ENCODE measurements around the gene AIF1L. TPM values are rescaled to one million over a fixed set of nuclear protein-coding genes. Genes with fewer than 3 reads are reported as not detected.

The AIF1L gene
- total and polyA plus RNA-seq, 4 donors: 0.61 to 1.8 (median 1.2) TPM

GRCh38 chr9:131125038-131125287 is 28.6 kb downstream of the AIF1L start:
- no peaks in the 10 kb centered on the region for H3K27me3 ChIP-seq (ENCODE audit: control insufficient read depth in 4 of 4, insufficient read depth in 4 of 4, low read length in 3 of 4)
- no peaks in the 10 kb centered on the region for H3K9me3 ChIP-seq (ENCODE audit: control insufficient read depth in 4 of 4, low read length in 3 of 4)
- H3K9ac ChIP-seq (ENCODE audit: low read depth in 1 of 2, low read length in 2 of 2): peak overlapping the region; percentile 58 to 87
- H3K4me3 ChIP-seq (ENCODE audit: low read depth in 1 of 3, low read length in 3 of 3): peak overlapping the region; percentile 55 to 98 (median 83)
- no peak for DNase-seq (ENCODE audit: low spot score)
- no peak for TF ChIP-seq FOXA2 (IDR thresholded peaks at IDR 0.05)
- no peak for TF ChIP-seq MAX (IDR thresholded peaks at IDR 0.05)
- no peak for TF ChIP-seq YY1 (IDR thresholded peaks at IDR 0.05)
- TF ChIP-seq RAD21 (IDR thresholded peaks at IDR 0.05): no peak
- TF ChIP-seq JUND (IDR thresholded peaks at IDR 0.05): no peak
- TF ChIP-seq NR2F2 (IDR thresholded peaks at IDR 0.05): no peak
- TF ChIP-seq GABPA (IDR thresholded peaks at IDR 0.05 in 1 of 2, conservative IDR thresholded peaks at IDR 0.05 in 1 of 2): no peak
- H3K36me3 ChIP-seq (ENCODE audit: control insufficient read depth in 4 of 4, insufficient read depth in 3 of 4, low read depth in 1 of 4, low read length in 3 of 4): peaks cover 2 to 27% (median 23%) of the 10 kb centered on the region in 4 donors
- 2% methylated on average over 7 of the region's 7 CpGs for WGBS
- peak overlapping the region; percentile 61 to 77 for H3K27ac ChIP-seq (ENCODE audit: low read depth in 1 of 2, low read length in 2 of 2)
- peaks cover 2 to 23% (median 19%) of the 10 kb centered on the region in 4 donors for H3K4me1 ChIP-seq (ENCODE audit: control insufficient read depth in 4 of 4, insufficient read depth in 4 of 4, low read length in 3 of 4)

GRCh38 chr9:131125288-131126058 is 29.1 kb downstream of the AIF1L start, which contains the start of gene NUP214:
Gene NUP214, plus strand, starts transcription at chr9:131125586. Its CDS starts 119 bp downstream, at chr9:131125705.
- H3K4me3 ChIP-seq (ENCODE audit: low read depth in 1 of 3, low read length in 3 of 3): peak within 1 kb of the TSS; percentile 83 to 100 (median 98)
- WGBS: under 1% methylated on average over 61 of the region's 61 CpGs
- peak within 1 kb of the TSS; percentile 61 to 77 for H3K27ac ChIP-seq (ENCODE audit: low read depth in 1 of 2, low read length in 2 of 2)
- peak; percentile 99 for DNase-seq (ENCODE audit: low spot score)
- H3K9ac ChIP-seq (ENCODE audit: low read depth in 1 of 2, low read length in 2 of 2): peak within 1 kb of the TSS; percentile 58 to 87
- TF ChIP-seq RXRA (IDR thresholded peaks at IDR 0.05): peak; percentile 41 to 56
- no peak for TF ChIP-seq TAF1 (conservative IDR thresholded peaks at IDR 0.05)
- TF ChIP-seq CTCF (IDR thresholded peaks at IDR 0.05; ENCODE audit: low read depth, low read length, missing input control): no peak
- peak; percentile 76 for TF ChIP-seq SP1 (IDR thresholded peaks at IDR 0.05)
- TF ChIP-seq ZBTB33 (IDR thresholded peaks at IDR 0.05): peak; percentile 94
- TF ChIP-seq NR2F2 (IDR thresholded peaks at IDR 0.05): peak; percentile 85
- TF ChIP-seq ATF3 (IDR thresholded peaks at IDR 0.05): no peak
- no peak for TF ChIP-seq FOXA2 (IDR thresholded peaks at IDR 0.05)
- peak in 1 of 2 donors; percentile 18 for TF ChIP-seq RAD21 (IDR thresholded peaks at IDR 0.05)
- TF ChIP-seq HNF4G (IDR thresholded peaks at IDR 0.05): no peak
- TF ChIP-seq FOXA1 (IDR thresholded peaks at IDR 0.05): no peak
- peak; percentile 46 for TF ChIP-seq MAX (IDR thresholded peaks at IDR 0.05)
- peak; percentile 68 for TF ChIP-seq YY1 (IDR thresholded peaks at IDR 0.05)
- TF ChIP-seq REST (IDR thresholded peaks at IDR 0.05): peak; percentile 48
- no peak for TF ChIP-seq JUND (IDR thresholded peaks at IDR 0.05)
- TF ChIP-seq HNF4A (conservative IDR thresholded peaks at IDR 0.05): peak in 1 of 2 donors; percentile 21
- peak; percentile 94 to 100 for TF ChIP-seq GABPA (IDR thresholded peaks at IDR 0.05 in 1 of 2, conservative IDR thresholded peaks at IDR 0.05 in 1 of 2)
- TF ChIP-seq EGR1 (IDR thresholded peaks at IDR 0.05; ENCODE audit: low read depth in 2 of 2): peak in 1 of 2 donors; percentile 49
- no peaks in the 10 kb centered on the region for H3K27me3 ChIP-seq (ENCODE audit: control insufficient read depth in 4 of 4, insufficient read depth in 4 of 4, low read length in 3 of 4)
- no peaks in the 10 kb centered on the region for H3K9me3 ChIP-seq (ENCODE audit: control insufficient read depth in 4 of 4, low read length in 3 of 4)
- H3K36me3 ChIP-seq (ENCODE audit: control insufficient read depth in 4 of 4, insufficient read depth in 3 of 4, low read depth in 1 of 4, low read length in 3 of 4): peaks cover 2 to 29% (median 25%) of the 10 kb centered on the region in 4 donors
- H3K4me1 ChIP-seq (ENCODE audit: control insufficient read depth in 4 of 4, insufficient read depth in 4 of 4, low read length in 3 of 4): peaks cover 2 to 23% (median 19%) of the 10 kb centered on the region in 4 donors
